CD4-positive, alpha-beta T cell treated with Interleukin-17A for 1 hour (primary cell): ENCODE results near the gene LCK.

Source experiments
- DNase-seq: peaks from one replicate; pipeline ENCODE4 v3.0.0-alpha.2; 2020

The LCK gene

GRCh38 chr1:32329931-32330466, 78.9 kb downstream of the LCK start:
- no peak for DNase-seq

- DNase-seq, result no peak
Observed at GRCh38 chr1:32330558-32331151, 79.6 kb downstream of the LCK start.

- DNase-seq, result no peak
Observed at GRCh38 chr1:32331549-32331948, 80.5 kb downstream of the LCK start.

GRCh38 chr1:32332290-32333079, 81.4 kb downstream of the LCK start:
- no peak for DNase-seq

- no peak for DNase-seq
Observed at GRCh38 chr1:32333251-32333963, 82.3 kb downstream of the LCK start.

- DNase-seq, result no peak
Observed at GRCh38 chr1:32334274-32334861, 83.3 kb downstream of the LCK start.

GRCh38 chr1:32334864-32335534, 83.9 kb downstream of the LCK start:
- peak; percentile 71 for DNase-seq

- DNase-seq, result no peak
Observed at GRCh38 chr1:32335535-32335789, 84.4 kb downstream of the LCK start.
